ENCODE data around the gene PPP2R5D.
"Not testable (repeated sequence)": the region's sequence is repeated elsewhere in the genome, so short reads cannot be mapped to it uniquely, and the experiment has no call there.

The PPP2R5D gene

DNA sequence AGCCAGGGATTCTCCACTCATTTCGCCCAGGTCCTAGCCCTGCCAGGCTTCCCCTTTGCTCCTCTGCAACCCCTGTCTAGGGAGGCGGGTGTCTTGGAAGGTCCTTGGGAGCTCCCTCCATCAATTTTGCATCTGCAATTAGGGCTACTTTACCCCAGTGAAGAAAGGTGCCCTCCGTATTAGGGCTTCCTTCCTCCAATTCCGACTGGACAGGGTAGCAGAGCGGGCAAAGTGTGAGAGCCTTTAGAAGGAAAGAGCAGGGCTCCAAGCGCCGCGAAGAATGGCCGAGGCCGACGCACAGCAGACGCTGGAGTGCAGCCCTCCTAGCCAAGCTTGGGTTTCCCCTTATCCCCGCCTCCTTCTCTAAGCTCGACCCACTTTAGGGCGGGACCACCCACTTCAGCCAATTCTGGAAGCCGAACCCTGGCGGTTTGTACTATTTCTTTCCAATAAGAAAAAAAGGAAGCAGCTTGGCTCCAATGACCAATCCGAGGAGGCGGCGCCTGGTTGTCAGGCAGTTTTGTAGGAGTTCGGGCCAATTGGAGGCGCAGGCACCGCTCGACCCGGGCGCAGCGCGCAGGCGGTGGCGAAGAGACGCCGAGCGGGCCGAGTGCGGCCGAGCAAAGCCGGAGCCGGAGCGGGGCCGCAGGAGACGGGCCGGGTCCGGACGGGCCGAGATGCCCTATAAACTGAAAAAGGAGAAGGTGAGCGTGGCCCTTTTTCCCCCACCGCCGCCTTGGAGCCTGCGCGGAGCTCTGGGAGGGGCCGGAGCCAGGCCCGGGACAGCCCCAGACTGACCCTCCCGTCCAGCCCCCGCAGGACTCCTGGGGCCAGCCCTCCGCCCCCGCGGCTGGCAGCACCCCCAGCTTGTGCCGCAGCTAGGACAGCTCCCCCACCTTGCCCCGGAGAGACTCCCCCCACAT, at the start of gene PPP2R5D:
Gene PPP2R5D, plus strand, starts transcription at position 570 of the 923 bp plus-strand sequence. Its CDS starts 108 bp downstream, at position 678.
- peak; percentile 94 for FAIRE-seq

DNA sequence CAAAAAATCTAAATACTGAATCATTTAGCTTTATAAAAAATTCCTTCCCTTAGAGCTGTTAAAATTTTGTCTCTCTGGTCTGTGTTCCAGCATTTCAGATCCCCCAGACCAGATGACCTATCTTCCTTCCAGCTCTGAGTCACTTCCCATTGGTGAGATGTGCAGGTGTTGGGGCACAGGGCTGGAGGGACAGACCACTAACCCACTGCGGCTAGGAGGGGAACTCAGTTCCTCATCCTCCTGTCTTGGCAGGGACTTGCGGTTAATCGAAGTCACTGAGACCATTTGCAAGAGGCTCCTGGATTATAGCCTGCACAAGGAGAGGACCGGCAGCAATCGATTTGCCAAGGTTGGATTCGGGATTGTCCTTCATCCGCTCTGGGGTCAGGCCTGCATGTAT, 49.0 kb upstream of the PPP2R5D start:
- FAIRE-seq = no peak

DNA sequence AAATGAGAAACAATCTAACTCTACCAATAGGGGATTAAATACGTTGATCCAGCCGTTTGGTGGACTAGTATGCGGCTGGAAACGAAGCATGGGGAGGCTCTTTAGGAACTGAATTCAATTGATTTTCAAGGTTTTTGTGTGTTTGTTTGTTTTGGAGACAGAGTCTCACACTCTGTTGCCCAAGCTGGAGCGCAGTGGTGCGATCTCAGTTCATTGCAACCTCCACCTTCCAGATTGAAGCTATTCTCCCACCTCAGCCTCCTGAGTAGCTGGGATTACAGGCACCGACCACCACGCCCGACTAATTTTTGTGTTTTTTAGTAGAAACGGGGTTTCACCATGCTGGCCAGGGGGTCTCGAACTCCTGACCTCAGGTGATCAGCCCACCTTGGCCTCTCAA, 48.0 kb upstream of the PPP2R5D start:
- FAIRE-seq = no peak

DNA sequence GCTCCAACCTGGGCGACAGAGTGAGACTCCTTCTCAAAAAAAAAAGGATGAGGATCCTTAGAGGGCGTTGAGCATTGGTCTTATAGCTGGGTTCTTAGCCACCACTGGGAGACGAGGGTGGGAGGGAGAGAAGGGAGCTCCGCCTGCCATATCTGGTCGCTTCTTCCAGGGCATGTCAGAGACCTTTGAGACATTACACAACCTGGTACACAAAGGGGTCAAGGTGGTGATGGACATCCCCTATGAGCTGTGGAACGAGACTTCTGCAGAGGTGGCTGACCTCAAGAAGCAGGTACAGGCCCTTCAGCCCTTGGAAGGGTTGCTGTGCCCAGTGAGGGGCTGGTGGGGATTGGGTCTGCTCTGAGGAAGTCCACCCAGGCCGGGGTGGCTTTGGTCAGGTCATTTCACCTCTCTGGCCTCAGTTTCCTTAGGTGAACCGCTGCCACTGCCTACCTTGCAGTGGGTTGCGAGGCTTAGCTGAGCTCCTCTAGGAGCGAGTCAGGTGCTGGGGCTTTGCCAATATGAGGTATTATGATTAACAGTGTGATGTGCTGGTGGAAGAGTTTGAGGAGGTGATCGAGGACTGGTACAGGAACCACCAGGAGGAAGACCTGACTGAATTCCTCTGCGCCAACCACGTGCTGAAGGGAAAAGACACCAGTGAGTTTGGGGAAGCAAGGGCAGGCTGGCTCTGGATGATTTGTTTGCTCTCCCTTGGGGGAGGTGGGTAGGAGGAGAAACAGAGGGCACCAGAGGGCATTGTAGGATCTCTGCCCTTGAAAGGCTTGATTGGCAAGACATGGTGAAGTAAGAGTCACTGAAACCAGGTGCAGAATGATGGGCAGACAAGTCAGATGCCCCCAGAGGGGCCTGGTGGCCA, 46.6 kb upstream of the PPP2R5D start:
- no peak for FAIRE-seq

DNA sequence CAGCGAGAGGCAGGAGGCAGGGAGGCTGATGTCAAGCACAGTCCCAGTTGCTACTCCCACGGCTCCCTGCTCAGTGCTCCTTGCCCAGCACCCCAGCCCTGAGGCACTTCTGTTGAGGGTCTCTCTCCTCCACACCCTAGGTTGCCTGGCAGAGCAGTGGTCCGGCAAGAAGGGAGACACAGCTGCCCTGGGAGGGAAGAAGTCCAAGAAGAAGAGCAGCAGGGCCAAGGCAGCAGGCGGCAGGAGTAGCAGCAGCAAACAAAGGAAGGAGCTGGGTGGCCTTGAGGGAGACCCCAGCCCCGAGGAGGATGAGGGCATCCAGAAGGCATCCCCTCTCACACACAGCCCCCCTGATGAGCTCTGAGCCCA, 46.0 kb upstream of the PPP2R5D start:
- no peak for FAIRE-seq

DNA sequence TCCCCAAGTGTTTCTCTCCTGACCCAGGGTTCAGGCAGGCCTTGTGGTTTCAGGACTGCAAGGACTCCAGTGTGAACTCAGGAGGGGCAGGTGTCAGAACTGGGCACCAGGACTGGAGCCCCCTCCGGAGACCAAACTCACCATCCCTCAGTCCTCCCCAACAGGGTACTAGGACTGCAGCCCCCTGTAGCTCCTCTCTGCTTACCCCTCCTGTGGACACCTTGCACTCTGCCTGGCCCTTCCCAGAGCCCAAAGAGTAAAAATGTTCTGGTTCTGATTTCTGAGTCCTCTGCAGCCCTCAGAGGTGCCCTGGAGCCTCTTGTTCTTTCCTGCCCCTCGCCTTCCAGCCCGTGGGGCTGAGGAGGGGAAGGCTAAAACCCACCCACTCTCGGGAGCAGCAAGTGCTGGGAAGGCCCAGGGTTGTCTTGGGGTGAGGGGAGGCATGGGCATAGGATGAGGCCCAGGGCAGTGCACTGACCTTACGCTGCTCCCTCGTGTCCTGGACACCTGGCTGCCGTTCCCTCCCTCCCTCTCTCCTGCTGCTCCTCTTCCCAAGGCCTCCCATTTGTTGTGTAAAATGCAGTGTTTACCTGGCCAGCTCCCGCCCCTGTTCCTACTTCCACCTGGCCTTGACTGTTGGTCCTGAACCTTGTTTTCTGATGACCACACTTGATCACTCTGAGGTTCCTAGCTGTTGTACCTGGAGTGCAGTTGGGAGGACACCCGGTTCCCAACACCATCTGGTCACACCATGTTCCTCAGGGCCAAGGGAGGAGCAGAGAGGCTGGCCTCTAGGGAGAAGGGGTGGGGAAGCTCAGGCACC, 45.2 kb upstream of the PPP2R5D start:
- FAIRE-seq = no peak

DNA sequence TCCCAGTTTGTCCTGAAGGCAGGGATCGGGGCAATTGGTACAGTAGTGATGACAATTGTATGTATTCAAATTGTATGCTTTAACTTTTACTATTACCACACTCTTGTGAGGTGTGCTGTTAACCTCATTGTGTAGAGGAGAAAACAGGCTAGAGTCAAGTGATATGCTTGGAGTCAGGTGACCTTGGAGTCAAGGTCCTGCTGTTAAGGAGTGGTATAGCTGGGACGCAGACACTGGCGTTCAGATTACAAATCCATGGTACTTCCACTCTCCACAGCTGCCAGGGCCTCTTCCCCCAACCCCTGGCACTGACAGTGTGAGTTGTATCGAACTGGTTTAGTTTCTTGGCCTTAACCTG, 44.6 kb upstream of the PPP2R5D start:
- FAIRE-seq = no peak

DNA sequence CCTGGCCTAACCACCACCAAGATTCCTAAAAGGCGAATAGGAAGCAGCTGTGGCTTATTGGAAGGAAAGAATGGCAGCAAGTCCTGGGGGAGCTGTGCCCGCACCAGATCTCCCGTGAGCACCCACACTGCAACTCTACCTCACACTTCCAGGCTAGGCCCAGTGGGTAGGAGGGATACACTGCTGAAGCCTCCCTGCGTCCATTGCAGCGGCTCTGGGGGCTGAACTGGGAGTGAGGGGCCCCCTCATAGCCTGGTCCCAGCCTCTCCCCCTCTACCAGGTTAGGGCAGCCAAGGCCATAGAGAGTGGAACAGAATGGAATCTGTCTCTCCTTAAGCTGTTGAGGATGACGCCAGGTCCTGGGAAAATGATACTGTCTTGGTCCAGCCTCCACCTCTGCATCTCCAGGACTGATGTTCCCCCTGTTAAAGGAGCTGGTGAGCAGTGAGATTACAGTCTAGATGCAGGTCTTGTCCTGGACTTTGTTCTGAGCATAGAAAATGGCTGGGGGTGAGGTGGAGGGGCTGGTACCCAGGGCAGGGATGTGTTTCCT, 43.8 kb upstream of the PPP2R5D start:
- no peak for FAIRE-seq

DNA sequence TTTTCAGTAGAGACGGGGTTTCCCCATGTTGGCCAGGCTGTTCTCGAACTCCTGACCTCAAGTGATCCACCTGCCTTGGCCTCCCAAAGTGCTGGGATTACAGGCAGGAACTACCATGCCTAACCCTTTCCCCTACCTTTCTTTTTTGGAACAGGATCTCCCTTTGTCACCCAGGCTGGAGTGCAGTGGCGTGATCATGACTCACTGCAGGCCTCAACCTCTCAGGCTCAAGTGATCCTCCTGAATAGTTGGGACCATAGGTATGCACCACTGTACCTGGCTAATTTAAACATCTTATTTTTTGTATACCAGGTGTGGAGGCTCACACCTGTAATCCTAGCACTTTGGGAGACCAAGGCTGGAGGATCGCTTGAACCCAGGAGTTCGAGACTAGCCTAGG, 43.0 kb upstream of the PPP2R5D start:
- FAIRE-seq = not testable (repeated sequence)

DNA sequence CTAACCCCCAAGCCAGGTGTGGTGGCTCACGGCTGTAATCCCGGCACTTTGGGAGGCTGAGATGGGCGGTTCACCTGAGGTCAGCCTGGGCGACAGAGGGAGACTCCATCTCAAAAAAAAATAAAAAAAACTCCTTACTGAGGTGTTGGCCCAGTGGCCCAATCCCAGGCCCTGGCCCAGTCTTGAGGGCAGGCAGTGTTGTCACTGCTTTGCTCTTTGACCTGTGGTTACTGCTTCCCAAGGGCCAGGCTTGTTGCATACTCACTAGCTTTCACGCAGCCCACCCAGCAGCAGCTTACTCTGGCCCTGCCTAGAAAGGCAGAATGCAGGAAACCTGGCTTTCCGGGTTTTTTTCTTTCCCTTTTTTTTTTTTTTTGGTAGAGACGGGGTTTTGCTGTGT, 41.9 kb upstream of the PPP2R5D start:
- FAIRE-seq = no peak

DNA sequence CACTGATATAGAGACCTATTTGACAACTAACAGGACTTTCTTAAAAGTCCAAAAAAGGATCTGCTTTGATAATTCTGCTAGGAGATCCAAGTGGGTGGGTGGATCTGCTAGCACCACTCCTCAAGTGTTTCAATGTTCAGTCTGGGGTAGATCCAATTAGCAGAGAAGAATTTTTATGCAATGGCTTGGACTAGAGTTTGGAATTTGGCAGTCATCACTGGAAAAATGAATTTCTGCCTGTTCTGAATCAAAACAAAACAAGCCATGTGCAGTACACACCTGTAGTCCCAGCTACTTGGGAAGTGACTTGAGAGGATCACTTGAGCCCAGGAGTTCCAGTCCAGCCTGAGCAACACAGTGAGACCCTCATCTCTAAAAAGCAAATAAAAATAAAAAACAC, 36.4 kb upstream of the PPP2R5D start:
- FAIRE-seq = no peak

DNA sequence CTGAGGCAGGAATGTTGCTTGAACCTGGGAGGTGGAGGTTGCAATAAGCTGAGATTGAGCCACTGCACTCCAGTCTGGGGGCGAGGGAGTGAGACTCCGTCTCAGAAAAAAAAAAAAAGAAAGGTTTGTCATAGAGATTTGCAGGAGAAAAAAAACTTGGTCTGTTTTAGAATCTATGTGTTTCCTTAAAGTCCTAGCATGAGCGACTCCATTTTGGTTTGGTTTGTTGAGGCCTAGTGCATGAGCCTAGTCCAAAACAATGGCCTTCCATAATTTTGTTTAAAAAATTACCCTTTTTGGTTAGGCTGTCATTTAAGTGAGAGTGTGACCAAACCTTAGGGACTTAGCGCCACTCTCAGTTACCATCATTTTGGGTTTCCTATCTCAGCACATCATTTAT, 32.0 kb upstream of the PPP2R5D start:
- no peak for FAIRE-seq

DNA sequence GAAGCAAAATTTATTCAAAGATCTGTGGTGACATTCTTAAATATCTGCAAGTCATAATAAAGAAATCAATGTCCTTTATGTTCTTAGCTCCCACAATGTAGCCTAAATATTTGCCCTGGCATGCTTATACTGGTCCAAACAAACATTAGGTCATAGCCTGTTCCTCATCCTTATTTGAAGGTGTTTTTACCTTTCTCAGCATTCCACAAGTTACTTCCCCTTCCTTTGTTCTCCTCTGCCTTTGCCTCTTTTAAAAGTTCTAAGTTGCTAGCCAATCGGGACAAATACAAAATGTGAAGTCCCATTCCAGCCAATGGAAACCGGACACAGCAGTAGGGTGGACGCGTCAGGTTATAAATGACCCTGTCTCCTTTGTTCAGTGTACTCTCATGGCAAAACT, 30.0 kb upstream of the PPP2R5D start:
- FAIRE-seq = not testable (repeated sequence)

DNA sequence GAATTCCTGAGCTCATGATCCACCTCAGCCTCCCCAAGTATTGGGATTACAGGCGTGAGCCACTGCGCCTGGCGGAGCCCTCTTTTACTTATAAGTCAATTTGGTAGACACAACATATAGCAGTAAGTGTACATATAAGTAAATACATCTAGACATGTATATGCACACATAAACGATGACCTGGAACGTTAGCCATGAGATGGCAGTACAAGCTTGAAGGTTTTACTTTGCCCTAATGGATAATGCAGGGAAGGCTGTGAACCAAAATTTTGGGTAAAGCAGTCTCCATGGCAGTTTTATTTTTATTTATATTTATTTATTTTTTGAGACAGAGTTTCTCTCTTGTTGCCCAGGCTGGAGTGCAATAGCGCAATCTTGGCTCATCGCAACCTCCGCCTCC, 26.2 kb upstream of the PPP2R5D start:
- FAIRE-seq = no peak

DNA sequence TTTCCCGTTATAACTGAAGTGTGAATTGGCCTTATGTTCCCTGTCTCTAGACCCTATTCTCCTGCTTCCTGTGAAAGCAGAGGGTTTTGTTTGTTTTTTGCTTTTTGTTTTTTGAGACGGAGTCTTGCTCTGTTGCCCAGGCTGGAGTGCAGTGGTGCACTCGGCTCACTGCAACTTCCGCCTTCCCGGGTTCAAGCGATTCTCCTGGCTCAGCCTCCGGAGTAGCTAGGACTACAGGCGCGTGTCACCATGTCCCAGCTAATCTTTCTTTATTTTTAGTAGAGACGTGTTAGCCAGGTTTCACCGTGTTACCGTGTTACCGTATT, 24.5 kb upstream of the PPP2R5D start:
- FAIRE-seq = no peak

DNA sequence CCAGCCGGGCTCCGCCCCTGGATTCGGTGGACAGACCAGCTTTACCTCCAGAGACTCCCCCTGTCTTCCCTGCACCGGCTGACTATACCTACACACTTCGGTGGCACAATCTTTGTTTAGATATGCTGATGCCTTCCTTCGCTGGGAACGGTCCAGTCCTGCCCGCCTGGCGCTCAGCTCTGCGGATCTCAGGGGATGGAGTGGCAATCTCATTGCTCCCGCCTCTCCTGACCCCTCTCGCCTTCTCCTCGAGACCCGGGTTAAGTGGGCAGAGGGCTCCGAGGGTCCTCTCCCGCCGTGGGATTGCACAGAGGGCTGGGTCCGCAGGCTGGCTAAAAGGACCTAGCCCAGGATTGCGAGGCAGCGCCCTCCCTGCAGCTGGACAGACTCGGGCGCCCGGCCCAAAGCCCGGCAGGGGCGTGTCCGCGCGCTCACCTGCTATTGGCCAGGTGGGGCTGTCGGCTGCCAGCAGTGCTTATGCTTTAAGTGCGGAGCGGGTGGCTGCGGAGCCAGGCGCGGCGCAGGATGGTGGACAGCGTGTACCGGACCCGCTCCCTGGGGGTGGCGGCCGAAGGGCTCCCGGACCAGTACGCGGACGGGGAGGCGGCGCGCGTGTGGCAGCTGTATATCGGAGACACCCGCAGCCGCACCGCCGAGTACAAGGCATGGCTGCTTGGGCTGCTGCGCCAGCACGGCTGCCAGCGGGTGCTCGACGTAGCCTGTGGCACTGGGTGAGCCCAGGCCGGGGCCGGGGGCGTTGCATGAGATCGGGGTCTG, 23.9 kb upstream of the PPP2R5D start, which contains the start of gene GNMT:
Gene GNMT, plus strand, starts transcription at position 512 of the 777 bp plus-strand sequence. Its CDS starts 14 bp downstream, at position 526.
- FAIRE-seq = no peak

DNA sequence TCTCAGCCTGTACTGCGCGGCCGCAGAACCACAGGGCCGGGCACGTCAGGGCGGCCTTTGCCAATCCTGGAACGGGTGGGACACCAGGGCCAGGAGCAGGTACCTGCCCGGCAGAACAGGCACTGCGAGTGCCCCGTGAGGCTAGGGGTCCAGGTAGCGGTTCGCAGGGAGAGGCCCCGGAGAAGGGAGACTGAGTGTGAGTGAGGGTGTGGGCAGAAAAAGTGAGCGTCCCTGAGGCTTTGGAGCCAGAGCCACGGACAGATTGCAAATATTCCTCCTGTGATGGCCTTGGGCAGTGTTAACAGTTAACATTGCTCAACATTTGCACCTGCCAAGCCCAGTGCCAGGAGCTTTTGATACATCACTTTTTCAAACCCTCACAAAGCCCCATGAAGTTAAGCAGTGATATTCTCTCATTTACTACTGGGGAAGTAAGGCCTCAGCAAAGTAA, 23.3 kb upstream of the PPP2R5D start:
- no peak for FAIRE-seq

DNA sequence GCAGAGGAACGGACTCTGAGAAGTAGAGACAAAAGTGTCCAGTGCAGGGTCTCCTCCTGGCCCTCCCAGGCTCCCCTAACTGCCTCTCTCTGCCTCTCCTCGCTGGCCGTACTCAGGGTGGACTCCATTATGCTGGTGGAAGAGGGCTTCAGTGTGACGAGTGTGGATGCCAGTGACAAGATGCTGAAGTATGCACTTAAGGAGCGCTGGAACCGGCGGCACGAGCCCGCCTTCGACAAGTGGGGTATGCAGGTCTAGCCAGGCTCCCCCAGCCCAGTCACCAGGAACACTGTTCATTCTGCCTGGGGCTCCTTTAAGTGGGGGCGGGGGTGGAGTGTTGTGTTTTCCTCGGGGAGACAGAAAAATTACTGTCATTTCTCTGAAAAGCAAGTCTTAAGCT, 22.3 kb upstream of the PPP2R5D start:
- FAIRE-seq = no peak

DNA sequence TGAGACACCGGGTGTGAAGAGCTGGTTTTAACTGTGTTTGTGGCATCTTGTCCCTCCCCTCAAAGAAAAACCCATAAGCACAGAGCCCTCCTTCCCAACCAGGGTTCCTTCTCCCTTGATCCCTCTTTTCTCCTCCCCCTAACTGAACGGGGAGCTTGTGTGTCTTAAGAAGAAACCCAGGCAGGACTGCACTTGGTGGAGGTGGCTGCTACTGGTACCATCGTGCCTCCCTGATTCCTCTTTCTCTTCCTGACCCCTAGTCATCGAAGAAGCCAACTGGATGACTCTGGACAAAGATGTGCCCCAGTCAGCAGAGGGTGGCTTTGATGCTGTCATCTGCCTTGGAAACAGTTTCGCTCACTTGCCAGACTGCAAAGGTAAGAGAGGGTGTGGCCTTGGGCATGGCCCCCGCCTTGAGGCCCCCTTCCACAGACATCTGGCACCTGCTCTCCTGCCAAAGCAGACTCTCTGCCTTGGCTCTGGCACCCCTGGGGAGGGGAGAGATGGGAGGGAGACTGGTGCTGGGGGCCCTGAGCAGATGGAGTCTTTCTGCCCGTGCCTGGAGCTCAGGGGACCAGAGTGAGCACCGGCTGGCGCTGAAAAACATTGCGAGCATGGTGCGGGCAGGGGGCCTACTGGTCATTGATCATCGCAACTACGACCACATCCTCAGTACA, 21.7 kb upstream of the PPP2R5D start:
- FAIRE-seq = no peak

DNA sequence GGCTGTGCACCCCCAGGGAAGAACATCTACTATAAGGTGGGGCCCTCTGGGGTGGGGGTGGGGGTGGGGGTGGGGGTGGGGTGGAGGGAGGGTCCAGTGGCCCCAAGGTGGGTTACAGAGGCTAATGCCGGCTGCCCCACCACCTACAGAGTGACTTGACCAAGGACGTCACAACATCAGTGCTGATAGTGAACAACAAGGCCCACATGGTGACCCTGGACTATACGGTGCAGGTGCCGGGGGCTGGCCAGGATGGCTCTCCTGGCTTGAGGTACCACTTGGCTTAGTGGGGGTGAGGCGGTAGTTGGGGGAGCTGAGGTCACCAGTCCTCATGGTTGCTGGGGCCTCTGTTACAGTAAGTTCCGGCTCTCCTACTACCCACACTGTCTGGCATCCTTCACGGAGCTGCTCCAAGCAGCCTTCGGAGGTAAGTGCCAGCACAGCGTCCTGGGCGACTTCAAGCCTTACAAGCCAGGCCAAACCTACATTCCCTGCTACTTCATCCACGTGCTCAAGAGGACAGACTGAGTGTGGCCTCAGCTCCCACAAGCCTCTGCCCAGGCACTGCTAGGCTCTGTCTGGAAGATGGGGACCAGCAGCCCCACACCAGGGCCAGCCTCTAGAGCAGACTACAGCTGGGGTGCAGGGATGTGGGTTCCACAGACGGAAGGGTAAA, 21.1 kb upstream of the PPP2R5D start:
- FAIRE-seq = no peak

All from endometrium (tissue), 2 donors.